HepG2 (cell line): ENCODE data around the gene SLC35F6. TPM values are rescaled to one million over a fixed set of nuclear protein-coding genes. Genes with fewer than 3 reads are reported as not detected.

Experiments
- BCL6 ChIP-seq: IDR thresholded peaks from 2 replicates; pipeline ENCODE4 v1.6.1; 2016; ENCODE audit warnings: missing genetic modification reagents, missing compliant biosample characterization
- DNMT3B ChIP-seq: conservative IDR thresholded peaks from 2 replicates; pipeline ENCODE4 v1.6.1; 2016; ENCODE audit warnings: missing biosample characterization, control low read depth
- FIP1L1 ChIP-seq: fragments of 200-400 bp; formaldehyde crosslinking; IDR thresholded peaks from 2 replicates; pipeline ENCODE4 v1.6.1; 2018; ENCODE audit warnings: low read depth, mild to moderate bottlenecking, low read length, moderate library complexity, borderline replicate concordance; ENCODE audit not compliant: insufficient read depth
- GLMP ChIP-seq: sonication (generic); formaldehyde crosslinking; IDR thresholded peaks from 2 replicates; pipeline ENCODE4 v1.9.0; 2021; ENCODE audit warnings: missing genetic modification reagents, mild to moderate bottlenecking, borderline replicate concordance
- GZF1 ChIP-seq: sonication (generic); formaldehyde crosslinking; IDR thresholded peaks from 2 replicates; pipeline ENCODE4 v1.5.1; 2020; ENCODE audit warnings: mild to moderate bottlenecking, missing genetic modification reagents
- HOXA5 ChIP-seq: sonication (generic); formaldehyde crosslinking; IDR thresholded peaks from 2 replicates; pipeline ENCODE4 v1.4.0; 2020; ENCODE audit warnings: missing genetic modification reagents
- KDM4B ChIP-seq: sonication (generic); formaldehyde crosslinking; IDR thresholded peaks from 2 replicates; pipeline ENCODE4 v1.4.0; 2020; ENCODE audit warnings: missing genetic modification reagents
- MAZ ChIP-seq, 2 experiments: sonication (generic) in 1 of 2; formaldehyde crosslinking in 1 of 2; IDR thresholded peaks; 2 replicates each; pipeline versions ENCODE4 v1.5.0 to v1.6.1; 2012 to 2020; ENCODE audit warnings: low read depth in 2 of 2, mild to moderate bottlenecking in 2 of 2, borderline replicate concordance in 1 of 2, improper control_type of control experiment in 1 of 2, low read length in 1 of 2, missing genetic modification reagents in 1 of 2, moderate library complexity in 1 of 2
- NBN ChIP-seq: fragments of 450-650 bp; conservative IDR thresholded peaks from 2 replicates; pipeline ENCODE4 v1.6.1; 2017
- PRDM10 ChIP-seq: sonication (generic); formaldehyde crosslinking; IDR thresholded peaks from 2 replicates; pipeline ENCODE4 v1.4.0; 2020; ENCODE audit warnings: low read depth, missing genetic modification reagents
- RFXAP ChIP-seq: sonication (generic); formaldehyde crosslinking; IDR thresholded peaks from 2 replicates; pipeline ENCODE4 v1.4.0; 2020; ENCODE audit warnings: missing genetic modification reagents, borderline replicate concordance
- TBP ChIP-seq: sonication (generic); formaldehyde crosslinking; IDR thresholded peaks from 2 replicates; pipeline ENCODE4 v1.5.0; 2020; ENCODE audit warnings: missing genetic modification reagents
- YEATS2 ChIP-seq: sonication (generic); formaldehyde crosslinking; IDR thresholded peaks from 2 replicates; pipeline ENCODE4 v1.4.0; 2020; ENCODE audit warnings: missing genetic modification reagents, borderline replicate concordance
- ZMYM3 ChIP-seq: sonication (generic); formaldehyde crosslinking; IDR thresholded peaks from 2 replicates; pipeline ENCODE4 v1.5.1; 2020; ENCODE audit warnings: mild to moderate bottlenecking, missing genetic modification reagents
- ZNF224 ChIP-seq: sonication (generic); formaldehyde crosslinking; IDR thresholded peaks from 2 replicates; pipeline ENCODE4 v1.5.0; 2020; ENCODE audit warnings: mild to moderate bottlenecking, missing genetic modification reagents
- ZNF30 ChIP-seq: sonication (generic); formaldehyde crosslinking; IDR thresholded peaks from 2 replicates; pipeline ENCODE4 v1.5.0; 2020; ENCODE audit warnings: mild to moderate bottlenecking, missing genetic modification reagents
- ZNF431 ChIP-seq: sonication (generic); formaldehyde crosslinking; IDR thresholded peaks from 2 replicates; pipeline ENCODE4 v1.9.0; 2022; ENCODE audit warnings: missing genetic modification reagents, low read depth, mild to moderate bottlenecking, borderline replicate concordance
- polyA plus RNA-seq, 8 experiments: library from polyadenylated mRNA; depleted of rRNA in 3 of 8; stranded (reverse) in 7 of 8; unstranded in 1 of 8; fragments of >200 nt; fragmentation: Illumina TruSeq in 4 of 8; extraction: Trizol in 4 of 8; gene quantifications; 2 replicates each; pipeline versions ENCODE4 v1.2.1 to v1.2.3, GENCODE V29; 2011 to 2016; ENCODE audit warnings: low read depth in 4 of 8, missing spikeins in 1 of 8, mixed read lengths in 1 of 8; ENCODE audit not compliant: insufficient read depth in 1 of 8
- total RNA-seq, 5 experiments: library from RNA; depleted of rRNA; stranded (reverse); fragments of >200 nt; fragmentation: Illumina TruSeq; extraction: Trizol; gene quantifications; 2 replicates each; pipeline ENCODE4 v1.2.3, GENCODE V29; 2016; ENCODE audit warnings: low read depth in 1 of 5
- TF ChIP-seq, protein P1 (sequence below), 2 experiments: IDR thresholded peaks; 2 replicates each; pipeline ENCODE4 v1.6.1; 2011 to 2012; ENCODE audit warnings: low read length in 2 of 2, borderline replicate concordance in 1 of 2, low read depth in 1 of 2, mild to moderate bottlenecking in 1 of 2, moderate library complexity in 1 of 2

Gene SLC35F6
- total and polyA plus RNA-seq, 2 of the 13 experiments (the other 11 are each of a cell fraction or from before 2014, with no cell fraction given) = 15.2 to 21.2 TPM

DNA sequence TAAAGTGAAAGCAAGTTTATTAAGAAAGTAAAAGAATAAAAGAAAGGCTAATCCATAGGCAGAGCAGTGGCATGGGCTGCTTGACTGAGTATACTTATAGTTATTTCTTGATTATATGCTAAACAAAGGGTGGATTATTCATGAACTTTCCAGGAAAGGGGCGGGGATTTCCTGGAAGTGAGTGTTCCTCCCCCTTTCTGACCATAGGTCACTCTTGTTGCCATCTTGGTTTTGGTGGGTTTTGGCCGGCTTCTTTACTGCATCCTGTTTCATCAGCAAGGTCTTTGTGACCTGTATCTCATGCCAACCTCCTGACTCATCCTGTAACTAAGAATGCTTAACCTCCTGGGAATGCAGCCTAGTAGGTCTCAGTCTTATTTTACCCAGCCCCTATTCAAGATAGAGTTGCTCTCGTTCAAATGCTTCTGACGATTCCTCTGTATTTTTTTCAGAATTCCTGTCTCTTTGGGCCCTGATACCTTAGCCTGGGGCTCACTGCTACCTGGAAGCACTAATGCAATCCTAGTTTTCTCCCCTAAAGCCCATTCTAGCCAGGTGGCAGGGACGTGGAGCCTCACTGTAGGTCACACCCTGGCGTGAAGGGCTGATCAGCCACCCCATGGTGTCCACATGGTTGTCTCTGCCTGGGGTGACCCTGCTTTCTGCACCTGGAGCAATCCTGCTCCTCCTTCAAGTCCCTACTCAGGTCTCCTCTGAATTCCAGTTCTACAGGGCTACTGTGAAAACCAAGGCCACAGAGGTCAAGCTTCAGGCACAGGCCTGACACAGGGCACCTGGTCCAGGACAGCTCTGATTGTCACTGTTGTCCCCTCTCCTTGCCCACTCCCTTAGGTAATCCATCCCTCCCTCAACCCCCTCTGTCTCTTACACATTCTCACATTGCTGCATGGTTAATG, 6.0 kb upstream of the SLC35F6 start (continued):
- TF ChIP-seq, protein P1, sequence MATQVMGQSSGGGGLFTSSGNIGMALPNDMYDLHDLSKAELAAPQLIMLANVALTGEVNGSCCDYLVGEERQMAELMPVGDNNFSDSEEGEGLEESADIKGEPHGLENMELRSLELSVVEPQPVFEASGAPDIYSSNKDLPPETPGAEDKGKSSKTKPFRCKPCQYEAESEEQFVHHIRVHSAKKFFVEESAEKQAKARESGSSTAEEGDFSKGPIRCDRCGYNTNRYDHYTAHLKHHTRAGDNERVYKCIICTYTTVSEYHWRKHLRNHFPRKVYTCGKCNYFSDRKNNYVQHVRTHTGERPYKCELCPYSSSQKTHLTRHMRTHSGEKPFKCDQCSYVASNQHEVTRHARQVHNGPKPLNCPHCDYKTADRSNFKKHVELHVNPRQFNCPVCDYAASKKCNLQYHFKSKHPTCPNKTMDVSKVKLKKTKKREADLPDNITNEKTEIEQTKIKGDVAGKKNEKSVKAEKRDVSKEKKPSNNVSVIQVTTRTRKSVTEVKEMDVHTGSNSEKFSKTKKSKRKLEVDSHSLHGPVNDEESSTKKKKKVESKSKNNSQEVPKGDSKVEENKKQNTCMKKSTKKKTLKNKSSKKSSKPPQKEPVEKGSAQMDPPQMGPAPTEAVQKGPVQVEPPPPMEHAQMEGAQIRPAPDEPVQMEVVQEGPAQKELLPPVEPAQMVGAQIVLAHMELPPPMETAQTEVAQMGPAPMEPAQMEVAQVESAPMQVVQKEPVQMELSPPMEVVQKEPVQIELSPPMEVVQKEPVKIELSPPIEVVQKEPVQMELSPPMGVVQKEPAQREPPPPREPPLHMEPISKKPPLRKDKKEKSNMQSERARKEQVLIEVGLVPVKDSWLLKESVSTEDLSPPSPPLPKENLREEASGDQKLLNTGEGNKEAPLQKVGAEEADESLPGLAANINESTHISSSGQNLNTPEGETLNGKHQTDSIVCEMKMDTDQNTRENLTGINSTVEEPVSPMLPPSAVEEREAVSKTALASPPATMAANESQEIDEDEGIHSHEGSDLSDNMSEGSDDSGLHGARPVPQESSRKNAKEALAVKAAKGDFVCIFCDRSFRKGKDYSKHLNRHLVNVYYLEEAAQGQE (IDR thresholded peaks at IDR 0.05; ENCODE audit: borderline replicate concordance in 1 of 2, low read depth in 1 of 2, low read length in 2 of 2) = no peak
- 0 out of 2 replicates have a peak, but pooled peaks have one; percentile 25 for TF ChIP-seq HOXA5
- TF ChIP-seq ZMYM3 (CRISPR knock-in tag) = no peak
- TF ChIP-seq FIP1L1 = no peak
- TF ChIP-seq MAZ (IDR thresholded peaks at IDR 0.05; ENCODE audit: borderline replicate concordance, low read depth, low read length) = no peak
- peak; percentile 28; the same call in 1 of the 2 replicates for TF ChIP-seq MAZ (CRISPR knock-in tag; IDR thresholded peaks at IDR 0.05; ENCODE audit: low read depth)
- no peak for TF ChIP-seq RFXAP (CRISPR knock-in tag)
- no peak; the same call in 1 of the 2 replicates for TF ChIP-seq PRDM10 (CRISPR knock-in tag)
- no peak for TF ChIP-seq TBP
- TF ChIP-seq KDM4B (CRISPR knock-in tag) = no peak
- no peak for TF ChIP-seq ZNF30 (CRISPR knock-in tag)
- peak; percentile 1; the same call in 1 of the 2 replicates for TF ChIP-seq DNMT3B (CRISPR knock-in tag)
- no peak for TF ChIP-seq NBN
- TF ChIP-seq GLMP (CRISPR knock-in tag) = no peak
- no peak for TF ChIP-seq GZF1 (CRISPR knock-in tag)
- no peak for TF ChIP-seq ZNF431
- no peak for TF ChIP-seq ZNF224
- no peak for TF ChIP-seq YEATS2
- TF ChIP-seq BCL6 (CRISPR knock-in tag) = peak; percentile 99
